ENCODE measurements around the gene PLEKHJ1.

DNA sequence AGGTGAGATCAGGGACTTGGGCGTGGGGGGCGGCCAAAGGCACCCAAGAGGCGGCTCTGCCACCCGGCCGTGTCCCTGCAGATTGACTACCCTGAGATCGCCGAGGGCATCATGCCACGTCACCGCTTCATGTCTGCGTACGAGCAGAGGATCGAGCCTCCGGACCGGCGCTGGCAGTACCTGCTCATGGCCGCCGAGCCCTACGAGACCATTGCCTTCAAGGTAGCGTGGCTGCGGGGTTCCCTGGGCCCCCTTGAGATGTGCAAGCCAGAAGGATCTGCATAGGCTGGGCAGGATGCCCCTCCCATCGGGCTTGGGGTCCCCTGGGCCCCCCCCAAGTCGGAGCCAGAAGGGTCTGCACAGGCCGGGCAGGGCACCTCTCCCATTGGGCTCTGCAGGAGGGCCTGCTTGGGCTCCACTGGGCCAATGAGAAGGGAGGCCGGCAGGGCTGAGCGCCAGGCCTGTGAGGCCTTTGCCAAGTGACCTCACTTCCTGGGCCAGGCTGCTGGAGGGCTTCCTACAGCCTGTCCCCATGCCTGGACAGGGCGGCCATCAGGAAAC is 10.8 kb upstream of the PLEKHJ1 start:
- TF ChIP-seq SP1 (IDR thresholded peaks at IDR 0.05) = no peak
- TF ChIP-seq REST (IDR thresholded peaks at IDR 0.05) = no peak
- TF ChIP-seq, protein P1, sequence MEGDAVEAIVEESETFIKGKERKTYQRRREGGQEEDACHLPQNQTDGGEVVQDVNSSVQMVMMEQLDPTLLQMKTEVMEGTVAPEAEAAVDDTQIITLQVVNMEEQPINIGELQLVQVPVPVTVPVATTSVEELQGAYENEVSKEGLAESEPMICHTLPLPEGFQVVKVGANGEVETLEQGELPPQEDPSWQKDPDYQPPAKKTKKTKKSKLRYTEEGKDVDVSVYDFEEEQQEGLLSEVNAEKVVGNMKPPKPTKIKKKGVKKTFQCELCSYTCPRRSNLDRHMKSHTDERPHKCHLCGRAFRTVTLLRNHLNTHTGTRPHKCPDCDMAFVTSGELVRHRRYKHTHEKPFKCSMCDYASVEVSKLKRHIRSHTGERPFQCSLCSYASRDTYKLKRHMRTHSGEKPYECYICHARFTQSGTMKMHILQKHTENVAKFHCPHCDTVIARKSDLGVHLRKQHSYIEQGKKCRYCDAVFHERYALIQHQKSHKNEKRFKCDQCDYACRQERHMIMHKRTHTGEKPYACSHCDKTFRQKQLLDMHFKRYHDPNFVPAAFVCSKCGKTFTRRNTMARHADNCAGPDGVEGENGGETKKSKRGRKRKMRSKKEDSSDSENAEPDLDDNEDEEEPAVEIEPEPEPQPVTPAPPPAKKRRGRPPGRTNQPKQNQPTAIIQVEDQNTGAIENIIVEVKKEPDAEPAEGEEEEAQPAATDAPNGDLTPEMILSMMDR (IDR thresholded peaks at IDR 0.05; ENCODE audit: low read depth, low read length, missing input control) = no peak
- no peak for TF ChIP-seq HNF4A (conservative IDR thresholded peaks at IDR 0.05)
- no peak for TF ChIP-seq RAD21 (IDR thresholded peaks at IDR 0.05)
- no peak for TF ChIP-seq MAX (IDR thresholded peaks at IDR 0.05)
- TF ChIP-seq, protein P2, sequence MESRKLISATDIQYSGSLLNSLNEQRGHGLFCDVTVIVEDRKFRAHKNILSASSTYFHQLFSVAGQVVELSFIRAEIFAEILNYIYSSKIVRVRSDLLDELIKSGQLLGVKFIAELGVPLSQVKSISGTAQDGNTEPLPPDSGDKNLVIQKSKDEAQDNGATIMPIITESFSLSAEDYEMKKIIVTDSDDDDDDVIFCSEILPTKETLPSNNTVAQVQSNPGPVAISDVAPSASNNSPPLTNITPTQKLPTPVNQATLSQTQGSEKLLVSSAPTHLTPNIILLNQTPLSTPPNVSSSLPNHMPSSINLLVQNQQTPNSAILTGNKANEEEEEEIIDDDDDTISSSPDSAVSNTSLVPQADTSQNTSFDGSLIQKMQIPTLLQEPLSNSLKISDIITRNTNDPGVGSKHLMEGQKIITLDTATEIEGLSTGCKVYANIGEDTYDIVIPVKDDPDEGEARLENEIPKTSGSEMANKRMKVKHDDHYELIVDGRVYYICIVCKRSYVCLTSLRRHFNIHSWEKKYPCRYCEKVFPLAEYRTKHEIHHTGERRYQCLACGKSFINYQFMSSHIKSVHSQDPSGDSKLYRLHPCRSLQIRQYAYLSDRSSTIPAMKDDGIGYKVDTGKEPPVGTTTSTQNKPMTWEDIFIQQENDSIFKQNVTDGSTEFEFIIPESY (IDR thresholded peaks at IDR 0.05) = no peak
